ENCODE results near the gene MAB21L2.
"Not testable (repeated sequence)": the region's sequence is repeated elsewhere in the genome, so short reads cannot be mapped to it uniquely, and the experiment has no call there.

MAB21L2 gene

GRCh38 chr4:150582146-150582872 is at the start of gene MAB21L2:
TSS of gene MAB21L2 (plus strand) at chr4:150582151. CDS start at chr4:150583030, 879 bp downstream.
- peak within 1 kb of the TSS; percentile 77 for H3K4me3 ChIP-seq (ENCODE audit: low read depth, low read length)
- no peak for DNase-seq (ENCODE audit: low read depth, low spot score)
- ChIA-PET POLR2A (no interaction called here), CTCF (interaction anchor here (0.9 to 1.3 kb wide), 3 partner anchors 11 to 573 kb away, joined by 3 read pairs; no protein-coding TSS in a partner anchor)
- no peak for TF ChIP-seq CTCF (IDR thresholded peaks at IDR 0.05; ENCODE audit: insufficient read depth, low read length, missing control alignments)

- TF ChIP-seq CTCF (IDR thresholded peaks at IDR 0.05; ENCODE audit: insufficient read depth, low read length, missing control alignments): no peak
- ChIA-PET POLR2A (no interaction called here), CTCF (no interaction called here)
- DNase-seq (ENCODE audit: low read depth, low spot score): no peak
- H3K4me3 ChIP-seq (ENCODE audit: low read depth, low read length): no peak overlapping the region
Observed at GRCh38 chr4:150533673-150534072, 48.3 kb upstream of the MAB21L2 start.

- H3K4me3 ChIP-seq (ENCODE audit: low read depth, low read length): no peak overlapping the region
- ChIA-PET POLR2A (no interaction called here), CTCF (no interaction called here)
- TF ChIP-seq CTCF (IDR thresholded peaks at IDR 0.05; ENCODE audit: insufficient read depth, low read length, missing control alignments): no peak
- DNase-seq (ENCODE audit: low read depth, low spot score): no peak
Observed at GRCh38 chr4:150534818-150535217, 47.1 kb upstream of the MAB21L2 start.

- CTCF ChIA-PET; POLR2A ChIA-PET; DNase-seq (ENCODE audit: low read depth, low spot score); H3K4me3 ChIP-seq (ENCODE audit: low read depth, low read length): not testable (repeated sequence)
Observed at GRCh38 chr4:150537911-150538310, 44.0 kb upstream of the MAB21L2 start.

GRCh38 chr4:150540536-150540935 is 41.4 kb upstream of the MAB21L2 start:
- no peak overlapping the region for H3K4me3 ChIP-seq (ENCODE audit: low read depth, low read length)
- POLR2A ChIA-PET: no interaction called here
- no peak for TF ChIP-seq CTCF (IDR thresholded peaks at IDR 0.05; ENCODE audit: insufficient read depth, low read length, missing control alignments)
- CTCF ChIA-PET: no interaction called here
- DNase-seq (ENCODE audit: low read depth, low spot score): no peak

- DNase-seq (ENCODE audit: low read depth, low spot score): no peak
- CTCF ChIA-PET: no interaction called here
- TF ChIP-seq CTCF (IDR thresholded peaks at IDR 0.05; ENCODE audit: insufficient read depth, low read length, missing control alignments): no peak
- POLR2A ChIA-PET: no interaction called here
- H3K4me3 ChIP-seq (ENCODE audit: low read depth, low read length): no peak overlapping the region
Observed at GRCh38 chr4:150540959-150541360, 41.0 kb upstream of the MAB21L2 start.

- CTCF ChIA-PET: no interaction called here
- no peak for TF ChIP-seq CTCF (IDR thresholded peaks at IDR 0.05; ENCODE audit: insufficient read depth, low read length, missing control alignments)
- POLR2A ChIA-PET: no interaction called here
- DNase-seq (ENCODE audit: low read depth, low spot score): no peak
- H3K4me3 ChIP-seq (ENCODE audit: low read depth, low read length): no peak overlapping the region
Observed at GRCh38 chr4:150541681-150542080, 40.3 kb upstream of the MAB21L2 start.

All from AG04449 (cell line).